ENCODE measurements around the gene CAPN14.

Gene CAPN14

GRCh38 chr2:31217465-31218200 is at the start of gene CAPN14:
Gene CAPN14 (minus strand): TSS chr2:31217515. CDS start chr2:31205447, 12,068 bp downstream.
- TF ChIP-seq CTCF (IDR thresholded peaks at IDR 0.05; ENCODE audit: unreplicated experiment in 3 of 3) = no peak
- no peaks in the 10 kb centered on the region for H3K4me1 Mint-ChIP-seq
- no peaks in the 10 kb centered on the region for H3K9me3 Mint-ChIP-seq
- peaks cover 52% of the 10 kb centered on the region for H3K27me3 Mint-ChIP-seq (ENCODE audit: low read depth)
- no peaks in the 10 kb centered on the region for H3K36me3 Mint-ChIP-seq (ENCODE audit: low read depth)
- no peak within 1 kb of the TSS for H3K4me3 Mint-ChIP-seq
- H3K27ac Mint-ChIP-seq = peak within 1 kb of the TSS in 1 of 3 experiments; percentile 55

GRCh38 chr2:31266804-31267203 is 49.5 kb upstream of the CAPN14 start:
- TF ChIP-seq CTCF (IDR thresholded peaks at IDR 0.05; ENCODE audit: unreplicated experiment in 3 of 3) = no peak

GRCh38 chr2:31265234-31265633 is 47.9 kb upstream of the CAPN14 start:
- Mint-ChIP-seq H3K27me3 (ENCODE audit: low read depth) (peaks cover 4% of the 10 kb centered on the region), H3K27ac (no peak overlapping the region), H3K4me1 (peaks cover under 1% of the 10 kb centered on the region), H3K9me3 (no peaks in the 10 kb centered on the region), H3K4me3 (no peak overlapping the region), H3K36me3 (ENCODE audit: low read depth) (peaks cover 25% of the 10 kb centered on the region)
- no peak for TF ChIP-seq CTCF (IDR thresholded peaks at IDR 0.05; ENCODE audit: unreplicated experiment in 3 of 3)

More at GRCh38 chr2:31266804-31267203, 49.5 kb upstream of the CAPN14 start:
- Mint-ChIP-seq H3K4me3 (no peak overlapping the region), H3K9me3 (no peaks in the 10 kb centered on the region), H3K4me1 (peaks cover 12% of the 10 kb centered on the region), H3K27me3 (ENCODE audit: low read depth) (peaks cover 4% of the 10 kb centered on the region), H3K27ac (no peak overlapping the region), H3K36me3 (ENCODE audit: low read depth) (peaks cover 20% of the 10 kb centered on the region)

- H3K9me3 Mint-ChIP-seq = no peaks in the 10 kb centered on the region
- no peak overlapping the region for H3K27ac Mint-ChIP-seq
- H3K4me1 Mint-ChIP-seq = no peaks in the 10 kb centered on the region
- no peak overlapping the region for H3K4me3 Mint-ChIP-seq
- H3K36me3 Mint-ChIP-seq (ENCODE audit: low read depth) = peaks cover 25% of the 10 kb centered on the region
- peaks cover 4% of the 10 kb centered on the region for H3K27me3 Mint-ChIP-seq (ENCODE audit: low read depth)
- TF ChIP-seq CTCF (IDR thresholded peaks at IDR 0.05; ENCODE audit: unreplicated experiment in 3 of 3) = no peak
These were observed 46.4 kb upstream of the CAPN14 start for GRCh38 chr2:31263636-31264190.

- Mint-ChIP-seq H3K27me3 (ENCODE audit: low read depth) (peaks cover under 1% of the 10 kb centered on the region), H3K4me3 (no peak overlapping the region), H3K27ac (no peak overlapping the region), H3K4me1 (peaks cover 6% of the 10 kb centered on the region), H3K9me3 (no peaks in the 10 kb centered on the region), H3K36me3 (ENCODE audit: low read depth) (peaks cover 9% of the 10 kb centered on the region)
- TF ChIP-seq CTCF (IDR thresholded peaks at IDR 0.05; ENCODE audit: unreplicated experiment in 3 of 3) = no peak
These were observed 43.6 kb upstream of the CAPN14 start for GRCh38 chr2:31260870-31261269.

- H3K27me3 Mint-ChIP-seq (ENCODE audit: low read depth) = no peaks in the 10 kb centered on the region
- peaks cover 5% of the 10 kb centered on the region for H3K36me3 Mint-ChIP-seq (ENCODE audit: low read depth)
- peaks cover 8% of the 10 kb centered on the region for H3K4me1 Mint-ChIP-seq
- TF ChIP-seq CTCF (IDR thresholded peaks at IDR 0.05; ENCODE audit: unreplicated experiment in 3 of 3) = no peak
- no peak overlapping the region for H3K4me3 Mint-ChIP-seq
- no peaks in the 10 kb centered on the region for H3K9me3 Mint-ChIP-seq
- H3K27ac Mint-ChIP-seq = no peak overlapping the region
These were observed 41.8 kb upstream of the CAPN14 start for GRCh38 chr2:31259075-31259474.
